ENCODE data around the gene RBFOX2. TPM values are rescaled to one million over a fixed set of nuclear protein-coding genes. Genes with fewer than 3 reads are reported as not detected.

The RBFOX2 gene
- total and polyA plus RNA-seq, 2 experiments from 2014 or later, result 88.8 to 131 TPM

- Mint-ChIP-seq H3K4me1 (peaks cover 14% of the 10 kb centered on the region), H3K27ac (no peak overlapping the region), H3K36me3 (ENCODE audit: low read depth) (peaks cover 9% of the 10 kb centered on the region; the same call in 2 of the 3 replicates), H3K9me3 (no peaks in the 10 kb centered on the region), H3K27me3 (ENCODE audit: insufficient read depth, low read depth, poor library complexity) (peaks cover 2% of the 10 kb centered on the region), H3K4me3 (no peak overlapping the region)
- peaks cover 9% of the 10 kb centered on the region; the same call in 1 of the 2 replicates for H4K20me1 ChIP-seq (replicated peaks; ENCODE audit: insufficient read depth)
- no peak for TF ChIP-seq JUNB (IDR thresholded peaks at IDR 0.05; ENCODE audit: unreplicated experiment)
- TF ChIP-seq, protein P1, sequence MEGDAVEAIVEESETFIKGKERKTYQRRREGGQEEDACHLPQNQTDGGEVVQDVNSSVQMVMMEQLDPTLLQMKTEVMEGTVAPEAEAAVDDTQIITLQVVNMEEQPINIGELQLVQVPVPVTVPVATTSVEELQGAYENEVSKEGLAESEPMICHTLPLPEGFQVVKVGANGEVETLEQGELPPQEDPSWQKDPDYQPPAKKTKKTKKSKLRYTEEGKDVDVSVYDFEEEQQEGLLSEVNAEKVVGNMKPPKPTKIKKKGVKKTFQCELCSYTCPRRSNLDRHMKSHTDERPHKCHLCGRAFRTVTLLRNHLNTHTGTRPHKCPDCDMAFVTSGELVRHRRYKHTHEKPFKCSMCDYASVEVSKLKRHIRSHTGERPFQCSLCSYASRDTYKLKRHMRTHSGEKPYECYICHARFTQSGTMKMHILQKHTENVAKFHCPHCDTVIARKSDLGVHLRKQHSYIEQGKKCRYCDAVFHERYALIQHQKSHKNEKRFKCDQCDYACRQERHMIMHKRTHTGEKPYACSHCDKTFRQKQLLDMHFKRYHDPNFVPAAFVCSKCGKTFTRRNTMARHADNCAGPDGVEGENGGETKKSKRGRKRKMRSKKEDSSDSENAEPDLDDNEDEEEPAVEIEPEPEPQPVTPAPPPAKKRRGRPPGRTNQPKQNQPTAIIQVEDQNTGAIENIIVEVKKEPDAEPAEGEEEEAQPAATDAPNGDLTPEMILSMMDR (conservative IDR thresholded peaks at IDR 0.05; ENCODE audit: low read depth in 2 of 2), result no peak
- TF ChIP-seq EZH2 (IDR thresholded peaks at IDR 0.05; ENCODE audit: low read depth, unreplicated experiment), result no peak
- no peak for TF ChIP-seq POLR2AphosphoS5 (IDR thresholded peaks at IDR 0.05; ENCODE audit: low read depth)
- no peak for TF ChIP-seq STAT1 (IDR thresholded peaks at IDR 0.05; ENCODE audit: unreplicated experiment)
- TF ChIP-seq ZNF114 (CRISPR knock-in tag; IDR thresholded peaks at IDR 0.05), result no peak
- TF ChIP-seq EZH2phosphoT487 (IDR thresholded peaks at IDR 0.05; ENCODE audit: unreplicated experiment), result no peak
- no peak for TF ChIP-seq CREB1 (CRISPR knock-in tag; IDR thresholded peaks at IDR 0.05; ENCODE audit: low read depth)
- no peak for TF ChIP-seq ZNF331 (CRISPR knock-in tag; IDR thresholded peaks at IDR 0.05; ENCODE audit: low read depth)
- TF ChIP-seq ZNF462 (CRISPR knock-in tag; IDR thresholded peaks at IDR 0.05), result no peak
- TF ChIP-seq REST (IDR thresholded peaks at IDR 0.05; ENCODE audit: unreplicated experiment), result no peak
- no peak for TF ChIP-seq ETS1 (IDR thresholded peaks at IDR 0.05)
- no peak for TF ChIP-seq NANOG (IDR thresholded peaks at IDR 0.05; ENCODE audit: borderline replicate concordance)
- no peaks in the 10 kb centered on the region for H3F3A ChIP-seq (replicated peaks; ENCODE audit: low read depth)
- peaks cover 13% of the 10 kb centered on the region for H3K4me1 ChIP-seq (ENCODE audit: insufficient read depth)
- no peaks in the 10 kb centered on the region for H3K27me3 ChIP-seq (ENCODE audit: insufficient read depth)
- no peak overlapping the region for H3K27ac ChIP-seq (ENCODE audit: low read depth)
- no peak for DNase-seq (ENCODE audit: low spot score)
- no peaks in the 10 kb centered on the region for H3K9me2 ChIP-seq (ENCODE audit: insufficient read depth)
- H3K79me2 ChIP-seq (replicated peaks; ENCODE audit: insufficient read depth), result peaks cover 9% of the 10 kb centered on the region
- no peak overlapping the region for H3K4me2 ChIP-seq
- no peak for ATAC-seq
- H2AFZ ChIP-seq, result no peak overlapping the region
- no peak overlapping the region for H3K4me3 ChIP-seq
- H3K36me3 ChIP-seq (ENCODE audit: insufficient read depth), result peaks cover 9% of the 10 kb centered on the region; the same call in 1 of the 2 replicates
These were observed 244.5 kb downstream of the RBFOX2 start for GRCh38 chr22:35783943-35784614.

Data from GM23338 (cell line).